GM18951 (cell line): ENCODE data around the gene UNC93A.

Experiments
- POLR2A ChIP-seq: IDR thresholded peaks from 4 replicates; pipeline ENCODE4 v1.6.1; 2011; ENCODE audit warnings: mild to moderate bottlenecking; ENCODE audit not compliant: insufficient read length, insufficient read depth; ENCODE audit errors: extremely low read depth
- in situ Hi-C: fragments of 300-500 bp; cut with MboI; formaldehyde crosslinking; loops from one replicate; pipeline ENCODE4 v1.12.0; 2022; ENCODE audit warnings: low sequenced_read_pairs, mixed read lengths, inconsistent platforms; ENCODE audit not compliant: unreplicated experiment

UNC93A gene

GRCh38 chr6:167282165-167282564, 8.9 kb upstream of the UNC93A start:
- in situ Hi-C loops = loop anchor here (10.0 kb wide), 1 partner anchor 67 kb away; no protein-coding TSS in a partner anchor
- TF ChIP-seq POLR2A = no peak

GRCh38 chr6:167284565-167284964, 6.5 kb upstream of the UNC93A start:
- in situ Hi-C loops = loop anchor here (10.0 kb wide), 1 partner anchor 70 kb away; no protein-coding TSS in a partner anchor

GRCh38 chr6:167285077-167285770, 5.9 kb upstream of the UNC93A start:
- in situ Hi-C loops = loop anchor here (10.0 kb wide), 1 partner anchor 70 kb away; no protein-coding TSS in a partner anchor

GRCh38 chr6:167287513-167288048, 3.5 kb upstream of the UNC93A start:
- in situ Hi-C loops = loop anchor here (10.0 kb wide), 1 partner anchor 73 kb away; no protein-coding TSS in a partner anchor
- no peak for TF ChIP-seq POLR2A

More at GRCh38 chr6:167285077-167285770, 5.9 kb upstream of the UNC93A start:
- no peak for TF ChIP-seq POLR2A

- in situ Hi-C loops = loop anchor here (10.0 kb wide), 1 partner anchor 74 kb away; no protein-coding TSS in a partner anchor
These were observed 2.4 kb upstream of the UNC93A start for GRCh38 chr6:167288591-167289225.

- in situ Hi-C loops = loop anchor here (10.0 kb wide), 1 partner anchor 74 kb away; no protein-coding TSS in a partner anchor
These were observed 1.8 kb upstream of the UNC93A start for GRCh38 chr6:167289291-167289690.

- no peak for TF ChIP-seq POLR2A
- in situ Hi-C loops = no loop called here
These were observed 647 bp downstream of the UNC93A start for GRCh38 chr6:167291623-167292300.

GRCh38 chr6:167292301-167293087, 1.4 kb downstream of the UNC93A start:
- in situ Hi-C loops = no loop called here
- TF ChIP-seq POLR2A = no peak

GRCh38 chr6:167293088-167293589, 2.0 kb downstream of the UNC93A start:
- in situ Hi-C loops = no loop called here
- TF ChIP-seq POLR2A = no peak

- in situ Hi-C loops = no loop called here
- no peak for TF ChIP-seq POLR2A
These were observed 2.5 kb downstream of the UNC93A start for GRCh38 chr6:167293590-167294091.

GRCh38 chr6:167294241-167294640, 3.1 kb downstream of the UNC93A start:
- TF ChIP-seq POLR2A = no peak
- in situ Hi-C loops = no loop called here

- in situ Hi-C loops = no loop called here
- TF ChIP-seq POLR2A = no peak
These were observed 3.8 kb downstream of the UNC93A start for GRCh38 chr6:167294651-167295494.
